ENCODE data around the gene SLC34A1.

GRCh38 chr5:177396807-177397206 lies 12.6 kb downstream of the SLC34A1 start:
- TF ChIP-seq CTCF (IDR thresholded peaks at IDR 0.05) (no peak), POLR2A (IDR thresholded peaks at IDR 0.05) (no peak)

Measured in uterus (tissue), 2 donors.